G401 (cell line): Measurements from ENCODE around the gene PPFIBP2. TPM values are rescaled to one million over a fixed set of nuclear protein-coding genes. Genes with fewer than 3 reads are reported as not detected.

Source experiments
- DNase-seq: peaks from one replicate; pipeline ENCODE4 v3.0.0-alpha.2; 2015; ENCODE audit warnings: low spot score
- in situ Hi-C: cut with HindIII; loops from 2 replicates; pipeline ENCODE4 v1.10.0; 2016; ENCODE audit warnings: low sequenced_read_pairs, mixed read lengths
- total RNA-seq: library from RNA; depleted of rRNA; stranded (reverse); fragments of >200 nt; shearing (Covaris generic); gene quantifications from 2 replicates; pipeline ENCODE4 v1.2.3, GENCODE V29; 2014

PPFIBP2 gene
- total RNA-seq, 1 experiment from 2014 or later, result 24.2 TPM

- no peak for DNase-seq
- in situ Hi-C loops, result no loop called here
Observed at GRCh38 chr11:7544021-7544420, 30.2 kb downstream of the PPFIBP2 start.

GRCh38 chr11:7545611-7546010, 31.8 kb downstream of the PPFIBP2 start:
- in situ Hi-C loops, result no loop called here
- DNase-seq, result no peak

- DNase-seq, result no peak
- in situ Hi-C loops, result no loop called here
Observed at GRCh38 chr11:7546324-7546791, 32.6 kb downstream of the PPFIBP2 start.

GRCh38 chr11:7547687-7548086, 33.9 kb downstream of the PPFIBP2 start:
- in situ Hi-C loops, result no loop called here
- DNase-seq, result no peak

GRCh38 chr11:7548659-7549274, 35.0 kb downstream of the PPFIBP2 start:
- no peak for DNase-seq
- in situ Hi-C loops, result no loop called here

GRCh38 chr11:7549681-7550080, 35.9 kb downstream of the PPFIBP2 start:
- DNase-seq, result no peak
- in situ Hi-C loops, result no loop called here

GRCh38 chr11:7551571-7551970, 37.8 kb downstream of the PPFIBP2 start:
- no peak for DNase-seq
- in situ Hi-C loops, result no loop called here

GRCh38 chr11:7552666-7553065, 38.9 kb downstream of the PPFIBP2 start:
- in situ Hi-C loops, result no loop called here
- no peak for DNase-seq

- DNase-seq, result peak; percentile 45
- in situ Hi-C loops, result no loop called here
Observed at GRCh38 chr11:7555052-7555699, 41.4 kb downstream of the PPFIBP2 start.

- in situ Hi-C loops, result no loop called here
- no peak for DNase-seq
Observed at GRCh38 chr11:7558046-7558445, 44.2 kb downstream of the PPFIBP2 start.

GRCh38 chr11:7559398-7560283, 45.8 kb downstream of the PPFIBP2 start:
- in situ Hi-C loops, result no loop called here
- no peak for DNase-seq

- in situ Hi-C loops, result no loop called here
- no peak for DNase-seq
Observed at GRCh38 chr11:7561562-7561961, 47.8 kb downstream of the PPFIBP2 start.

- DNase-seq, result no peak
- in situ Hi-C loops, result no loop called here
Observed at GRCh38 chr11:7563281-7563680, 49.5 kb downstream of the PPFIBP2 start.

- in situ Hi-C loops, result no loop called here
- no peak for DNase-seq
Observed at GRCh38 chr11:7564803-7565202, 51.0 kb downstream of the PPFIBP2 start.

- no peak for DNase-seq
- in situ Hi-C loops, result no loop called here
Observed at GRCh38 chr11:7567311-7567710, 53.5 kb downstream of the PPFIBP2 start.

- DNase-seq, result no peak
- in situ Hi-C loops, result no loop called here
Observed at GRCh38 chr11:7569044-7569443, 55.2 kb downstream of the PPFIBP2 start.

- DNase-seq, result no peak
- in situ Hi-C loops, result no loop called here
Observed at GRCh38 chr11:7570241-7570640, 56.4 kb downstream of the PPFIBP2 start.

- in situ Hi-C loops, result no loop called here
- peak; percentile 11 for DNase-seq
Observed at GRCh38 chr11:7570938-7571521, 57.2 kb downstream of the PPFIBP2 start.

GRCh38 chr11:7571640-7572000, 57.8 kb downstream of the PPFIBP2 start:
- DNase-seq, result peak; percentile 72
- in situ Hi-C loops, result no loop called here
